ENCODE data around the gene TUBGCP4. TPM values are rescaled to one million over a fixed set of nuclear protein-coding genes. Genes with fewer than 3 reads are reported as not detected.

TUBGCP4 gene
- total RNA-seq, 1 donor from 2014 or later: 10.7 TPM

DNA sequence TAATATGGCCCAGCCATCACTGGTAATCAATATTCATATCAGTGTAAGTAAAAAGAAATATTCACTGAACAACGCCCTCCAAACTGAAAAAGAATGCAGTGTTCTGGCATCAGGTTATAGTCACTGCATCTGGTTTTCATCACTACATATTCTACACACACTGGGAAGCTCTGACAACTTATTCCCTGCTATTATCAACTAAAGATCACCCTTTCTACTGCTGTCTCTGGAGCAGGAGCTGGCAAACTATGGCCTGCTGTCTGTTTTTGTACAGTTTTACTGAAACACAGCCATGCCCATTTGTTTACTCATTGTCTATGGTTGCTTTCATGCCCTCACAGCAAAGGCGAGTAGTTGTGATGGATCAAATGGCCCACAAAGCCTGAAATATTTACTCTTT is 35.3 kb downstream of the TUBGCP4 start:
- ATAC-seq: no peak

DNA sequence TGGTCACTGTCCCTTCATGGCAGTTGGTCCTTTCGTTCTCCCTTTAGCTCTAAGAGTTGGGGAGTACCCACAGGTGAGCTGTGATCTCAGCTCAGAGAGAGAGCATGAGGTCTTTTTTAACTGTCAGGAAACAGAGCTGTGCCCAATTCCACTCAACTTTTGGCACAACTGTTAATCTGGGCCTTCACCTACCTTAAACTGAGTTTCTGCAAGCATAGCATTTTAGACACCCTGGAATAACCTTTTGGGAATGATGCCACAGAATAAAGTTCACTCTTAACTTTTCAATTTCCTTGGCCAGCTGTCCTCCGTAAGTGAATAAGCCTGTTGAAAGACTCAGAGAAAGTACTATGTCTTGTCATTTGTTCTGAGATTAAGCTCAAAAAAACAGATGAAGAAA is 35.9 kb downstream of the TUBGCP4 start:
- ATAC-seq: no peak

DNA sequence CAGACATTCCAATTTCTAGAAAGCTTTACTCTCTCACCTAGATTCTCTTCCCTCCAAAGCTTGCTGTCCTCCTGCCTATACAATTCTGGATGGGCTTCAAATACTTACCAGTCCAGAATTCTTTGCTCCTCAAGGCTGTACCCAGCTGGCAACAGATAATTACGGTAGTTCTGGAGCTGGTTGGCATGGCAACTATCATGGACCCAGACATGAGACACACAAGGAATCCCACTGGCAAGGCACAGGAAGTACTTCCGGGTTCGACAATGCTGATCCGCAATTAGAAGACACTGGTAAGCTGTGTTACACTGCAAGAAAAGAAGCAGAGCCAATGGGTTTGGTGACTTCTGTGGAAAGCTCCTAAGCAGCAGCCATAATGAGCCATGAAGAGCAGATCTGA is 37.9 kb downstream of the TUBGCP4 start:
- no peak for ATAC-seq

DNA sequence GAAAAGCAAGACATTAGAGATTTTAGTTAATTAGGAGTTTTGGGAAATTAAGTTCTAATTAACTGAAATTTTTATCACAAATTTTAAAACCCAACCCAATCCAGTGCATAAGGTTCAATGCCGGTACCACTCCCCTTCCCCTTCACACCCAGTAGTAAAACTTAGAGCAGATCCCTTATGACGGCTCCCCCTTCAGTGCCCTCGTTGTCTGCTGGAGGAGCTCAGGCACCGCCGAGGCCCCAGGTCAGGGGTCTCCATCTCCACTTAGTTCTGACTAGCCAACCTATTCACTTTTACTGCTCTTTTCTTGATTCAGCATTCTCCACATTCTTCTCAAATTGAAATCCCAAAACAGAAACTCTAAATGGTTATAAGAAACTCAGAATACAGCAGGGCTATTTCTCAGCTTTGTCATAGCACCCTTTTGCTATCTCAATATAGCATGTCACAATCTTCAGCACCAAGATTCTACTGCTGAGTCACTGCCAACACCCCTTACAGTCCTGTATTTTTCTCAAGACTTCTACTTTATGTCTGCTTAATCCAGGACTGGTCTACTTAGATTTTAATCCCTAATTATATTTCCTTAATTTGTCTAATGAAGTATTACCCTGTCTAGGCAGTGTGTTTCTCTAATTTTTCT is 39.8 kb downstream of the TUBGCP4 start:
- ATAC-seq: no peak

DNA sequence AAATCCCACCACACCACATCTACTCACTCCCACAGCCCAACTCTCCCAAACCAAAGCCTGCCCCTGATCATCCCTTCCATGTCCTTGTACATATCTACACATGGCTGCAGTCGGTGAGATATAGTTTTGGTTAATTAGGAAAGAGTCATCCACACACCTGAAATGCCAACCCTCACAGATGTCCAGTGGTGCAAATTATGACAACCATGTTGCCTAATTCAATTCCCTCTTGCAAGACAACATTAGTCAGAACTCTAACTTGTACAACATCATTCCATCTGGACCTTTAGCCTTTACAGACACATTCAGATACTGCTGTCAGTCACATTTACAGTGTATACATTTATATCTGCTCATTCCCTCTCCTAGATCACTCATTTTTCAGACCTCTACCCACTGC is 41.2 kb downstream of the TUBGCP4 start:
- ATAC-seq: no peak

DNA sequence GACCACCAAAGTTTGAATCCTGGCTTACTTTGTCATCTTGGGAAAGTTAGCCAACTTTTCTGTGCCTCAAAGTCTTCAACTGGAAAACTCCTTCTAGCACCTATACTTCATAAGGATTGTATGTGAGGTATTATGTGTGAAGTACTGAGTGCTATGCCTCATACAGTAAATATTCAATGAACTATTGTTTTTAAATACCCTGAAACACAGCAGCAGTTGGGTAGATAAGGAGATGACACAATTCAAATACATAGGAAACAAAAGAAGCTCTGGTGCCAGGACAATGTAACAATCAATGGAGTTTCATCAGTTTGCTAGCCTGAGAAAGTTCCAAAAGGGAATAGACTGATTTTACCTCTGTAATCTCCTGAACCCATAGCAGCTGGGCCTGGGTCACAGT is 43.3 kb downstream of the TUBGCP4 start:
- no peak for ATAC-seq

DNA sequence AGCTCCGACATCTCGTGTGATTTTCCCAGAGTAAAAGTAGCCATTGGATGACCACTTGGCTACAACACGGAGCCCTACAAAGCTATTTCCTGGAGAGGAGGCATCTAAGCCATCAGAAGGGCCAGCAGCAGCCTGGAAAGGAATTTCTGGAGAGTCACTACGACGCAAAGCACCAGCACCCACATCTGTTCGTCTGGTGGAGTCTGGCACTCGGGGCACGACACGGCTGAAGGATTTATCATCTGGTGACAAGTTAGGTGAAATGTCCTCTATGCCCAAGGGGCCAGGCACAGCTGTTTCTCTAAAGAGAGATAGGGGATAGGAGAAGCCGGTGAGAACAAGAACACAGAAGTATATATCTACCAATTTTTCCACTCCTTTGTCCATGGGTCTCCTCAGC is 49.5 kb downstream of the TUBGCP4 start:
- no peak for ATAC-seq

DNA sequence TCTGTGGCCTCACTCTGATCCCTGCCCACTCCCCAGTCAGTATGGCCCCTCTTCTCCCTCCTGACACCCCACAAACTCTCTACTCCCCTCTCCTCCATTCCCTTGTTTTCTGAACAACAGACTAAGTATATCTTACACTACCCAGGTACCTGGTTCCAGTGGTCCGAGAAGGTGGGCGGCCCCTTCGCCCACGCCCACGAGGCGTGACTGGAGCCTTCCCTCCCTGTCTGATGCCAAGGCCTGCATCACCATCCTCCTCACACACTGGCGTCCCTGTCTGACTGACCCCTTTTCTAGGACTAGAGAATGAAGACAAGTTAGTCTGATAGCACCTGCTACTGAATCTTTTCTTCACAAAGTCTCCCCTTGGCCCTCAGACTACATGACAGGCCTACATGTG is 50.0 kb downstream of the TUBGCP4 start:
- ATAC-seq: no peak

DNA sequence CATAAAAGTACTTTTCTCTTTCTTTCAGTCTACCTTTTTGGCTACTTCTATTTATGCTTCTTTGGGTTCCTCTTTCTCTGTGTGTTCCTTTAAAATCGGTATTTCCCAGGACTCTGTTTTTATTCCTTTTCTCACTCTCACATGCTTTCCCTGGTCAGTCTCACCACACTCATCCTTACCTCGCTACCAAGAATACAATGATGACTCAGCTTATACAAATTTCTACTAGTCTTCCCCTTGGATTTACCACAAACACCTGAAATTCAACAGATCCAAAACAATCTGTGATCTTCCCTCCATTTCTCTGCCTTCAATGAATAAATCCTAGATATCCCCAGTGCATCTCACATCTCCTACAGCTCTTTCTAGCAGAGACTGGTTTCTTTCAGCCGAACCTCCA is 52.9 kb downstream of the TUBGCP4 start:
- ATAC-seq: no peak

DNA sequence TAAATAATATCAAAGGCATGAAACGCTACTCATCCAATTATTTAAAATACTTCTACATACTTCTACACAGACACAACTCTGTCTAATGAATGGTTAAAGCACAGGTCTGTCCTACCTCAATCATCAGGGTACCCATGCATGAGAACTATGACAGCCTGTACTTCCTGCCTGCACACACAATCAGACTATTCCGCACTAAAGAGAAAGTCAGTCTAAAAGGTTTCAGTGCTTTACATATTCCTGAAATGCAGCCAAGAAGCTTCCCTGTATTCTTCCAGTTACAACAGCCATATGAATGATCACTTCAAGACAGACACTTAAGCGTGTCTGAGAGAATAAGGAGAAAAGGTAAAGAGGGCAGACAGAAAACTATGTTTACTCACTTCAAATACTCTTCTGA is 58.8 kb downstream of the TUBGCP4 start:
- ATAC-seq: no peak

DNA sequence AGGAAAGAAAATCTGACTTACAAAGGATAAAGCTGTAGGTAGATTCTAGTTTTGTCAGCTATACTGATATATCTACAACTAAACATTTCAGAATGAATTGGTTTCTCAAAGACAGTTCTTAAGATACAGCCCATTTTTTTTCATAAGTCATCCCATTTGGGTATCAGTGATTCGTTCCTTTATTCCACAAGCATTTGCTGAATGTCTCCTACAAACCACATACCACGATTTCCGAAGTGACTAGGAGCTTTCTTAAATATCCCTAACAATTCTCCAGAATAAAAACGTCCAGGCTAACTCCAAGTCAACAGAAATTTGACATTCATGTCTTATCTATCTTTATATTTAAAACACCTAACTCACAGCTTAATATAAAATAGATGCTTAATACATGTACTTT is 62.3 kb downstream of the TUBGCP4 start:
- no peak for ATAC-seq

DNA sequence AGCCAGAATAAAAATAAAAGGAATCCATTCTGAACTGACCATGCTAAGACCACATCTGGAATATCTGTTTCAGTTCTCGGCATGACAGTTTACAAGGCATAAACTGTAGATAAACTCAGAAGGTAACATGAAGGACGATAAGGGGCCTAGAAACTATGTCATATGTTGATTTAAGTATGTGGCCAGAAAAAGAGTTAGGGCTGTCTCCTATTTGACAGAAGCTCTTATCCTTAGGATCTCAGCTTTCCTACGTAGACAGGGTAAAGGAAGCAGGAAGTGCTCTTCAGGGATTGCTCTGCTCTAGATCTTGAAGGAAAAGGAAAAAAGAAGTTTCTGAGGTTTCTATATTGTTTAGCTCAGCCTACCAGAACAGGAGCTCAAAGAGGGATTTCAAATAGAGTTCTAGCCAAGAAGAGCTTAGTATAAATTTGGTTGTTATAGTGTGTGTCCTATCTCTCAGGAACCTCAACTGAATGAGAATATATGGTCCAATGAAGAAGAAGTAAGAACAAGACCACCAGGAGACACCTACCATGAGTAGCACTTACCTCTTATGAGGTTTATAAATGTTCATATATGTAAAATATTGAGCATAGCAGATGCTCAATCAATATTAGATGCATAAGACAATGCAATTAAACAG is 62.9 kb downstream of the TUBGCP4 start:
- ATAC-seq: no peak

DNA sequence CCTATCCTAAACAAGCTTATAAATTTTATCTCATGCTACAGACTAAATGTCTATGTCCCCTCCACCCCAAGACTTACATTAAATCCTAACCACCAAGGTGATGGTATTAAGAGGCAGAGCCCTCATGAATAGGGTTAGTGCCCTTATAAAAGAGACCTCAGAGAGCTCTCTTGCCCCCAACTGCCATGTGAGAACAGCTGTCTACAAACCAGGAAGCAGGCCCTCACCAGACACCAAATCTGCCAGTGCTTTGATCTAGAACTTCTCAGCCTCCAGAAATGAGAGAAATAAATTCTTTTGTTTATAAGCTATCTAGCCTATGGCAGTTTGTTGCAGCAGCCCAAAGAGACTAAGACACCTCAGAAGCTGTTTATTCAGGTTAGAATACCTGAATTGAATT is 63.5 kb downstream of the TUBGCP4 start:
- no peak for ATAC-seq

DNA sequence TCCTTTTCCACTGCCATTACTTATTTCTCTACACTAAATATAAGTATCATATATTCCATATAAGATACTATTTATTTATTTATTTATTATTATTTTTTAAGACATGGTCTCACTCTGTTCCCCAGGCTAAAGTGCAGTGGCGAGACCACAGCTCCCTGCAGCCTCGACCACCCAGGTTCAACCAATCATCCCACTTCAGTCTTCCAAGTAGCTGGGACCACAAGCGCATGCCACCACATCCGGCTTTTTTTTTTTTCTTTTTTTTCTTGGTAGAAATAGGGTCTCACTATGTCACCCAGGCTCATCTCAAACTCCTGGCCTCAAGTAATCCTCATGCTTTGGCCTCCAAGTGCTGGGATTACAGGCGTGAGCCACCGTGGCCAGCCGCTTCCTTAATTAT is 65.5 kb downstream of the TUBGCP4 start:
- no peak for ATAC-seq

DNA sequence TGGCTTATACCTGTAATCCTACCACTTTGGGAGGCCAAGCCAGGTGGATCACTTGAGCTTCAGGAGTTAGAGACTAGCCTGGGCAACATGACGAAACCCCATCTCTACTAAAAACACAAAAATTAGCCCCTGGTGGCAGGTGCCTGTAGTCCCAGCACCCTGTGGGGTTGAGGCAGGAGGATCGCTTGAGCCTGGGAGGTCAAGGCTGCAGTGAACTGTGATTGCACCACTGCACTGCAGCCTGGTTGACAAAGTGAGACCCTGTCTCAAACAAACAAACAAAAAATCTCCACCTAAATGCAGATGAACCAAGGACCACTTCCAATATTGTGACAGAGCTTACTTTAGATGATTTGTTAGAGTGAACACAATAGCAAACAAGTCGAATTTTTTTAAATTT is 68.4 kb downstream of the TUBGCP4 start:
- ATAC-seq: no peak

DNA sequence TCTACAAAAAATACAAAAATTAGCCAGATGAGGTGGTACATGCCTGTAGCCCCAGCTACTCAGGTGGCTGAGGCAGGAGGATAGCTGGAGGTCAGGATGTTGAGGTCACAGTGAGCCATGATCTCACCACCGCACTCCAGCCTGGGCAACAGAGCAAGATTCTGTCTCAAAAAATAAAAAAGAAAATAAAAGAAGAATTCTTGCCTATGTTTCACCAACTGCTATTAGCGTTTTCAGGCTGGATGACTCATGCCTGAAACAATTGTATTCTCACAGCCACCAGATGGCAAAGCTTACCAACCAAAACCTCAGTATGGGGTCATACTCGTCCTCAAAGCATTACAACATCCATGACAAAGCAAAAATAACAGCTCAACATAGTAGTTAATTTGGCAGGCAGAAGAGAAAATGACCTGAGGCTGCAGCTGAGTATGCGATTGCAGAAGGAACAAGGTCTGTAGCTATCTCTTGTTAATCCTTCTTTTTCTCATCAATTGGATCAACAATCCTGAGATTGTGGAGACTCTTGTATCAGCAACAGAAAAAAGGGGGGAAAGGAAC is 69.9 kb downstream of the TUBGCP4 start:
- peak; percentile 96 for ATAC-seq

DNA sequence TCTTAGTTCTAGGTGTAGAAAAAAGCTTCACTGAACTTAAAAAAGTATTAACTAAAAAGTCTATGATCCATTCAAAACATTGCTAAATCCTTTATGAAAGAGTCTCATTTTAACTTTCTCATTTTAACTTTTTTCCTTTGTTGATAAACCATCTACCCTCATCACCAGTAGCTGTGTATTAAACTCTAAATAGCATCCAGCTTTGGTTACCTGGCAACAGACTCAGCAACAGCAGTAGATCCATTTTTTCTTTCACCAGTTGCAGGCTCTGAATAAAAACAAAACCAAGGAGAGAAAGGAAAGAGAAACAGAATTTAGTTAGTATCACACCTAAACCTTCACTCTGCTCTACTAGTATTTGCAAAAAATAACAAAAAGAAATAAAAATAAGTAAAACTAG is 70.4 kb downstream of the TUBGCP4 start:
- ATAC-seq: no peak

DNA sequence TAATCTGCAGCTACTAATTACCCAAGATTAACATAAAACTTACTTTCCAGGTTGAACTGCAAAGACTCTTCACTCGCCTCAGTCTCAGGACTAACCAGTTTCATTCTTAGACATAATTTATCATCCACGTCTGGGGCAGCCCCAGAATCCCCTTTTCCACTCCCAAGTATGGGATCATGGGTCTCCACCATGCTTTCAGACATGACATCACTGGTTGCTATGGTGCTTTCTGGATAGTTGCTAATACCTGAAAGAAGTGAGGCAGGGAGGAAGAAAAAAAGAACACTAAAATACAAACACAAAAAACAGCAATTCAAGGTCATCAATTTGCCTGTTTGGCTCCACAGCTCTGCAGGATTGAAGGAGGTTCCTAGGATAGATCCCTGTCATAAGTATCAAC is 75.4 kb downstream of the TUBGCP4 start:
- no peak for ATAC-seq

DNA sequence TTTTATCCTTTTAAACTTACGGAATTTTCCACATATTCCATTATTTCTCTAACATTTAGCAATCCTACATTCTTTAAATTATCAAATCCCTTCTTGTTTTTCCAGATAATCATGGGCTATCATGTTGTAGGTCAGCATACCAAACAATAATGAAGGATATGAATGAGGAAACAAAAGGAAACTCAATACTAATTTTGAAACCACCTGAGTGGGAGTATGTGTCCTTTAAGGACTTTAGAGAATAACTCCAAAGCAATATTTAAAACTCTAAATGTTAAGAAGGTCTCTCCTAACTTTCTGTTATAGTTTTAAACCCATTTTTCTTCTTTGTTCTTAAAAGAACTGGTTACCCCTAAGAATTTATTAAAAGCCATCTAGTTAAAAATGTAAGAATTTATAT is 79.1 kb downstream of the TUBGCP4 start:
- no peak for ATAC-seq

Other genes with a start within 250 kb of the TUBGCP4 start
- 11.8 TPM for gene TMEM62, start 237.5 kb upstream of the TUBGCP4 start, total RNA-seq
- gene CCNDBP1, start 185.7 kb upstream of the TUBGCP4 start, total RNA-seq: 53.1 TPM
- not detected for gene EPB42, start 150.1 kb upstream of the TUBGCP4 start, total RNA-seq
- gene TGM5, start 104.2 kb upstream of the TUBGCP4 start, total RNA-seq: 13.5 TPM
- 0.40 TPM for gene TGM7, start 68.8 kb upstream of the TUBGCP4 start, total RNA-seq
- gene LCMT2, start 40.5 kb upstream of the TUBGCP4 start, total RNA-seq: 7.8 TPM
- gene ZSCAN29, start 58 bp upstream of the TUBGCP4 start, total RNA-seq: 15.4 TPM
- gene TP53BP1, start 122.1 kb downstream of the TUBGCP4 start, total RNA-seq: 16.5 TPM
- gene MAP1A, start 146.5 kb downstream of the TUBGCP4 start, total RNA-seq: 0.76 TPM
- gene PPIP5K1, start 219.1 kb downstream of the TUBGCP4 start, total RNA-seq: 27.3 TPM
- 50.7 TPM for gene CKMT1B, start 222.9 kb downstream of the TUBGCP4 start, total RNA-seq
- gene STRC, start 247.7 kb downstream of the TUBGCP4 start, total RNA-seq: not detected

All from esophagus mucosa (tissue), 1 donor.